NK-92 (cell line): ENCODE data around the gene RPA1.
"Not testable (repeated sequence)": the region's sequence is repeated elsewhere in the genome, so short reads cannot be mapped to it uniquely, and the experiment has no call there.

Source experiments
- DNase-seq: peaks from one replicate; lab custom pipeline; 2025; ENCODE audit not compliant: unreplicated experiment; lab: John Stamatoyannopoulos, UW

Gene RPA1

DNA sequence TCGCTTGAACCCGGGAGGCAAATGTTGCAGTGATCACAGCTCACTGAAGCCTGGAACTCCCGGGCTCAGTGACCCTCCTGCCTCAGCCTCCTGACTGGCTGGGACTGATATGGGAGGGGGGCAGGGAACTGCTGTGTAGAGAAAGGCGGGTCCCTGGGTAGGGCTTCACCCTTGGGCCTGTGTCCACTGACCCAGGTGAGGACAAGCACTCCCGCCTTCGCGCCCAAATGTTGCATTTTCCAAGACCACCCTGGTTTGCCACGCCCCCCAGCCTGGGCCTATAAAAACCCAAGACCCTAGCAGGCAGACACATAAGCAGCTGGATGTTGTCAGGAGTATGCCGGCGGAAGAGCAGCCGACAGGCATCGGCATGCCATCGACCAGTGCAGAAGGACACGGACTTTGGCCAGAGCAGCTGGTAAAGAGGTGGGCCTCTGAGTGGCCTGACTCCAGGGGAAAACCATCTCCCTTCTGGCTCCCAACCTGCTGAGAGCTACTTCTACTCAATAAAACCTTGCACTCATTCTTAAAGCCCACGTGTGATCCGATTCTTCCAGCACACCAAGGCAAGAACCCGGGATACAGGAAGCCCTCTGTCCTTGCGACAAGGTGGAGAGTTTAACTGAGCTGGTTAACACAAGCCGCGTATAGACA lies 19.2 kb upstream of the RPA1 start:
- DNase-seq, result no peak

DNA sequence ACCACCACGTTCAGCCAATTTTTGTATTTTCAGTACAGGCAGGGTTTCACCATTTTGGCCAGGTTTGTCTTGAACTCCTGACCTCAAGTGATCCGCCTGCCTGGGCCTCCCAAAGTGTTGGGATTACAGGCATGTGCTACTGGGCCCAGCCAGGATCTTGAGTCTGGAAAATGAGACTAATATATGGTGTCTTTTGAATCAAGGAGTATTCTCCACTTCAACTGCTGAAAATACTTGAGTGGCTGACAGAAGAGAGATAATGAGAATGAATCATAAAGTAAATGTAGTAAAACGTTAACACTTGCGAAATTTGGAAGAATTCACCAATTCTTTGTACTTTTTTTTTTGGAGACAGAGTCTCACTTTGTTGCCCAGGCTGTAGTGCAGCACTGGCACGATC lies 16.7 kb upstream of the RPA1 start:
- no peak for DNase-seq

GRCh38 chr17:1820528-1821252 lies 9.1 kb upstream of the RPA1 start:
- no peak for DNase-seq

DNA sequence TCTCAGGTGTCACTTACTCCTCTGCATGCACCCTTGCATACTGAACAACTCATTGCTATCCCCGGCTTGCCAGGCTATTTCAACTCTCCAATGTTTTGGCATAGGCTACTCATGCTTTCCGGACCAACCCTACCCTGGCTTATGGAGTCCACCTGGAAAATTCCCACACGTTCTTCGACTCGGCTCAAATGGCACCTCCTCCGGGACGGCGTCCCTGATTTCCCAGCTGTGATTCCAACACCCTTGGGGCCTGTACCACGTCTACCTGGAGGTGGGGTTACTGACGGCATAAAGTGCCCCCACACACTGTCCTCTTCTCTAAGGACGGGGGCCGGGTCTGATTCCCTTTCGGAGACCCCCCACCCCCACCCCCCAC lies 601 bp upstream of the RPA1 start:
- no peak for DNase-seq

DNA sequence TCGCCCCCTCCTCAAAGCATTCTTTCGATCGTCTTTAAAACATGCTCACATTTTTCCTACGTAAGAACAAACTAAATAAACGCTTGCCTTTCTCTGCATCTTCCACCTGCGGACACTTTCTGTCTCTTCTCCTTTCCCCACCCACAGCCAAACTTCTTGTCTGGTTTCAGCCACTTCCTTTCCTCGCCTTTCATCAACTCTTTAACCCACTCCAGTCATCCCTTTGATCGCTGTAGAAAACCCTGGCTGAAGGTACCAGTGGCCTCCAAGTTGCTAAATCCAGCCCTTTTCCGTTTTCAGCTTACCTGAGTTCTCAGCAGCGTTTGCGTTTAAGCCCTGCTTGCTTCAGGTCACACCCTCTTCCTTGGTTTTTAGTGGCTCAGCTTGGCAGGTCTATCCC lies 483 bp downstream of the RPA1 start:
- no peak for DNase-seq

GRCh38 chr17:1834380-1835149 lies 4.8 kb downstream of the RPA1 start:
- DNase-seq, result no peak

DNA sequence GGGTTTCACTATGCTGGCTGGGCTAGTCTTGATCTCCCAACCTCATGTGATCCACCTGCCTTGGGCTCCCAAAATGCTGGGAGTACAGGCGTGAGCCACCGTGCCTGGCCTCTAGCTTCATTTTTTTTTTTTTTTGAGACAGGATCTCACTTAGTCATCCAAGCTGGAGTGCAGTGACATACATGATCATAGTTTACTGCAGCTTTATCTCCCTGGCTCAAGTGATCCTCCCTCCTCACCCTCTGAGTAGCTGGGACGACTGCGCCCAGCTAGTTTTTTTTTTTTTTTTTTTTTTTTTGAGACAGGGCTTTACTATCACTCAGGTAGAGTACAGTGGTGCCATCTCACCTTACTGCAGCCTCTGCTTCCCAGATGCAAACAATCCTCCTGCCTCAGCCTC lies 9.7 kb downstream of the RPA1 start:
- DNase-seq, result no peak

- DNase-seq, result no peak
Measured at GRCh38 chr17:1843947-1844346, 14.1 kb downstream of the RPA1 start.

GRCh38 chr17:1847191-1847590 lies 17.4 kb downstream of the RPA1 start:
- no peak for DNase-seq

DNA sequence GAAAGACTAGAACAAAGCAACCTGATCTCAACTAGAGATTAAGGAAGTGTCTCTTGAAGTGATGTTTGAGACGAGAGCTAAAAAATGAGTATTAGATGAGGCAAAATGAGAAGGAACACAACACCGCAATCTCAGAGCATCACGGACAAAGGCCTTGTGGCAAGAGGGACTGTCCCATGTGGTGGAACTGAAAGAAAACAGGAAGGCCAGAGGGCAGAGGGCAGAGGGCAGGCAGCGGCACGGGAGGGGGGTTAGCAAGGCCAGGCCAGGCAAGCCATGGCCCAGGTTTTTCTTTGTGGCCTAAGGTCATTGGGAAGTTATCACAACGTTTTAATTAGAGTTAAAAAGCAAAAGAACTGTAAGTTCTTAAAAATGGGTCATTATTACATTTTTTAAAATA lies 22.5 kb downstream of the RPA1 start:
- DNase-seq, result no peak

DNA sequence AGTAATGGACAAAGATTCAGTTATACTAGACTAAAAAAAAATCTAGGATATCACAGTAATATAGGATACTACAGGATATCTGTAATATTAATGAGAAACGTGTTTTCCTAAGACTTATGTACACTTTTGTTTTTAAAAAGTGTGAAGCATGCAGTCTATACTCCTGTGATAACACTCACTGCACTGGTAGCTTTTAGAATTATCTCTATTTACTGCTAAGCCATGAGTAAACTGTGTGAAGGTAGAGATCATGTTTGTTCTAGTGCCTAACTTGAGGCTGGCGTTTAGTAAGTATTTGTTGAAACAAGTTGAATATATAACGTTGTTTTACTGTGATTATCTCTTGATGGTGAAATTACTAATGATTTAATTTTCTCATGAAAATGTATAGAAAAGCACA lies 23.9 kb downstream of the RPA1 start:
- DNase-seq, result no peak

GRCh38 chr17:1856462-1856861 lies 26.7 kb downstream of the RPA1 start:
- not testable (repeated sequence) for DNase-seq

GRCh38 chr17:1860978-1861377 lies 31.2 kb downstream of the RPA1 start:
- no peak for DNase-seq

DNA sequence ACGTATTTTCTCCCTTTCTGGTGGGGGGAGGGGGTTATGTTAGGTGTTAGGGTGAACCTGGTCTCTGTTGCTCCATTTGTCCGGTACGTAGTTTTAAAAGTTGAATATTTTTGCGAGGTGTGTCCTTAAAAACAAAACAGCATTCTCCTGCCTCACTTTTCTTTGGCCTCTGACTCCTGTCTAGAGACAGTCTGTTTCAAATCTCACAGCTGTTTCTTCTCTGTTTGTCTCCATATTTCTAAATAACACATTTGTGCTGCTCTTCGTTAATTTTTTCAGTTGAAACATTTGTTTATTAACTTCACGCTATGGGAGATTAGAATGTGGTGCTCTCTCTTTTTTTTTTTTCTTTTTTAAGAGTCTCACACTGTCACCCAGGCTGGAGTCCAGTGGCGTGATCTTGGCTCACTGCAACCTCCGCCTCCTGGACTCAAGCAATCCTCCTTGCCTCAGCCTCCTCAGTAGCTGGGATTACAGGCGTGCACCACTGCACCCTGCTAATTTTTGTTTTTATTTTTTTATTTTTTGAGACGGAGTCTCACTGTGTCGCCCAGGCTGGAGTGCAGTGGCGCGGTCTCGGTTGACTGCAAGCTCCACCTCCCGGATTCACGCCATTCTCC lies 31.7 kb downstream of the RPA1 start:
- DNase-seq, result no peak

GRCh38 chr17:1865252-1866037 lies 35.6 kb downstream of the RPA1 start:
- DNase-seq, result no peak

DNA sequence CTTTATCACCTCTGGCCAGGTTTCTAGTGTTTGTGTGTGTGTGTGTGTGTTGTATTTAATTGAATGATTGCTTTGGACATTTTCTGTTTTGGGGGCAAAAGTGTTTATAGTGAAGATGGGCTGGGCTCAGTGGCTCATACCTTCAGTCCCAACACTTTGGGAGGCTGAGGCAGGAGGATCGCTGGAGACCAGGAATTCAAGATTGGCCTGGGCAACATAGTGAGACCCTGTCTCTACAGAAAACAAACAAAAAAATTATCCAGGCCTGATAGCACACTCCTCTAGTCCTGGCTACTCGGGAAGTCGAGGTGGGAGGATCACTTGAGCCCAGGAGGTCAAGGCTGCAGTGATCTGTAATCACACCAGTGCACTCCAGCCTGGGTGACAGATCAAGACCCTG lies 37.5 kb downstream of the RPA1 start:
- no peak for DNase-seq

DNA sequence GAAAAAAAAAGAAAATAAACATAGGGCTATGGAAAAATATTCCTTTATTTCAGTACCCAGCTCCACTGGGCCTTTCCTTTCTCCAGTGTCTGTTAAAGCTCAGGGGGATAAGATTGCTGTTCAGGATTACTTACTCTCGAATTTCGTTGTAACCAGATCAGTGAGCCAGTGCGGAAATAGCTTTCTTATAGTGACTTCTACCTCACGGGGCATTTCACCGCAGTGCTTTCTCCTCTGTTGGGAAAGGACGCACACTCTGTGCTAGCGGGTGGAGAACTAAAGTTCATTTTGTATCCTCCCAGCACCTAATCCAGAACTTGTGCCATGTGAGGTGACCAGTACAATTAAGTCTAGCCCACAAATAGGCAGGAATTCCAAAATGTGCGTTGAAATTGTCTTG lies 38.3 kb downstream of the RPA1 start:
- no peak for DNase-seq

GRCh38 chr17:1870592-1870991 lies 40.8 kb downstream of the RPA1 start:
- no peak for DNase-seq

- DNase-seq, result no peak
Measured at GRCh38 chr17:1871756-1872155, 42.0 kb downstream of the RPA1 start.

GRCh38 chr17:1872254-1872653 lies 42.4 kb downstream of the RPA1 start:
- DNase-seq, result no peak

DNA sequence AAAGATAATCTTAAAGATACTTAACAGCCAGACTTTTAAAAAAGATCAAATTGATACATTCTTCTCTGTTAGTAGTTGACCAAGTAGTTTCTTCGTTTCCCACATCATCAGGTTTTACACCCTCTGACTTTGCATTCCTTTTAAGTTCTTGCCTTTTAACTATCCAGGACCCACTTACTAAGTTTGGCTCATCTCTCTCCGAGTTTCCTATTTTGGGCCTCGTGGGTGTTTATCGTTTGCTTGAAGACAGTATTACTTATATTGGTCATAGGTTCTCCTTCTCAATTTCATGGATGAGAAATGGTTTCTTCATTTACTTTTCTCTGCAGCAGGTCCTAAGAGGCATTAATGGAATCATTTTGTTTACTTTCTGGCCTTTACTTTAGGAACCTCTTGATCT lies 43.2 kb downstream of the RPA1 start:
- no peak for DNase-seq
